ENCODE measurements around the gene FILIP1.
A peak's percentile ranks its signal among the peaks of the same experiment; 100 is the strongest.

FILIP1 gene

GRCh38 chr6:75290136-75290945, 203.3 kb downstream of the FILIP1 start:
- Histone ChIP-seq H3K27ac (ENCODE audit: low read length) (no peak overlapping the region), H3K9ac (ENCODE audit: low read depth, low read length) (no peak overlapping the region), H3K9me3 (ENCODE audit: insufficient read depth, low read length, severe bottlenecking) (no peaks in the 10 kb centered on the region), H3K4me2 (ENCODE audit: insufficient read depth, low read length) (no peak overlapping the region), H4K20me1 (ENCODE audit: insufficient read depth, low read length) (no peaks in the 10 kb centered on the region), H2AFZ (ENCODE audit: low read depth, low read length) (no peak overlapping the region), H3K27me3 (ENCODE audit: insufficient read depth, low read length, poor library complexity) (no peaks in the 10 kb centered on the region), H3K4me1 (ENCODE audit: insufficient read depth, low read length) (peaks cover 25% of the 10 kb centered on the region), H3K36me3 (ENCODE audit: insufficient read depth, low read length) (no peaks in the 10 kb centered on the region), H3K4me3 (ENCODE audit: low read depth in 1 of 2, low read length in 2 of 2) (no peak overlapping the region), H3K79me2 (ENCODE audit: insufficient read depth, low read length) (peaks cover 25% of the 10 kb centered on the region)
- ATAC-seq (ENCODE audit: insufficient read depth, low read depth) (no peak), DNase-seq (no peak)
- no peak for TF ChIP-seq EZH2 (IDR thresholded peaks at IDR 0.05; ENCODE audit: borderline replicate concordance, low read depth, low read length, severe bottlenecking)
- TF ChIP-seq CTCF (IDR thresholded peaks at IDR 0.05; ENCODE audit: borderline replicate concordance, extremely low read depth, low read length, poor library complexity, severe bottlenecking), result no peak

- TF ChIP-seq CTCF (IDR thresholded peaks at IDR 0.05; ENCODE audit: borderline replicate concordance, extremely low read depth, low read length, poor library complexity, severe bottlenecking), result no peak
- no peak for TF ChIP-seq EZH2 (IDR thresholded peaks at IDR 0.05; ENCODE audit: borderline replicate concordance, low read depth, low read length, severe bottlenecking)
- H3K4me2 ChIP-seq (ENCODE audit: insufficient read depth, low read length), result peak overlapping the region; percentile 75; the same call in 1 of the 2 replicates
- H3K27ac ChIP-seq (ENCODE audit: low read length), result no peak overlapping the region
Observed at GRCh38 chr6:75288023-75288422, 205.6 kb downstream of the FILIP1 start.

GRCh38 chr6:75287424-75287823, 206.2 kb downstream of the FILIP1 start:
- no peak for TF ChIP-seq CTCF (IDR thresholded peaks at IDR 0.05; ENCODE audit: borderline replicate concordance, extremely low read depth, low read length, poor library complexity, severe bottlenecking)
- TF ChIP-seq EZH2 (IDR thresholded peaks at IDR 0.05; ENCODE audit: borderline replicate concordance, low read depth, low read length, severe bottlenecking), result no peak
- Histone ChIP-seq H3K27me3 (ENCODE audit: insufficient read depth, low read length, poor library complexity) (no peaks in the 10 kb centered on the region), H3K4me1 (ENCODE audit: insufficient read depth, low read length) (peaks cover 39% of the 10 kb centered on the region), H2AFZ (ENCODE audit: low read depth, low read length) (no peak overlapping the region), H3K4me3 (ENCODE audit: low read depth in 1 of 2, low read length in 2 of 2) (no peak overlapping the region), H3K9me3 (ENCODE audit: insufficient read depth, low read length, severe bottlenecking) (no peaks in the 10 kb centered on the region), H3K79me2 (ENCODE audit: insufficient read depth, low read length) (peaks cover 51% of the 10 kb centered on the region), H4K20me1 (ENCODE audit: insufficient read depth, low read length) (peaks cover 16% of the 10 kb centered on the region; the same call in 1 of the 2 replicates), H3K36me3 (ENCODE audit: insufficient read depth, low read length) (no peaks in the 10 kb centered on the region; the same call in 1 of the 2 replicates), H3K9ac (ENCODE audit: low read depth, low read length) (no peak overlapping the region), H3K4me2 (ENCODE audit: insufficient read depth, low read length) (peak overlapping the region; percentile 75; the same call in 1 of the 2 replicates), H3K27ac (ENCODE audit: low read length) (no peak overlapping the region)
- no peak for DNase-seq
- no peak for ATAC-seq (ENCODE audit: insufficient read depth, low read depth)

More at GRCh38 chr6:75288023-75288422, 205.6 kb downstream of the FILIP1 start:
- Histone ChIP-seq H2AFZ (ENCODE audit: low read depth, low read length) (no peak overlapping the region), H3K4me1 (ENCODE audit: insufficient read depth, low read length) (peaks cover 33% of the 10 kb centered on the region), H3K9ac (ENCODE audit: low read depth, low read length) (no peak overlapping the region), H3K27me3 (ENCODE audit: insufficient read depth, low read length, poor library complexity) (no peaks in the 10 kb centered on the region), H3K36me3 (ENCODE audit: insufficient read depth, low read length) (no peaks in the 10 kb centered on the region; the same call in 1 of the 2 replicates), H3K9me3 (ENCODE audit: insufficient read depth, low read length, severe bottlenecking) (no peaks in the 10 kb centered on the region), H4K20me1 (ENCODE audit: insufficient read depth, low read length) (peaks cover 11% of the 10 kb centered on the region; the same call in 1 of the 2 replicates), H3K4me3 (ENCODE audit: low read depth in 1 of 2, low read length in 2 of 2) (no peak overlapping the region), H3K79me2 (ENCODE audit: insufficient read depth, low read length) (peaks cover 46% of the 10 kb centered on the region)
- DNase-seq (no peak), ATAC-seq (ENCODE audit: insufficient read depth, low read depth) (no peak)

Measured in DND-41 (cell line).